NCI-H1930 (cell line): Measurements from ENCODE around the gene GRIA1.
"Not testable (repeated sequence)": the region's sequence is repeated elsewhere in the genome, so short reads cannot be mapped to it uniquely, and the experiment has no call there.

Experiments
- DNase-seq, 2 experiments: peaks; one replicate each; lab custom pipeline; 2025; lab: John Stamatoyannopoulos, UW

GRIA1 gene

DNA sequence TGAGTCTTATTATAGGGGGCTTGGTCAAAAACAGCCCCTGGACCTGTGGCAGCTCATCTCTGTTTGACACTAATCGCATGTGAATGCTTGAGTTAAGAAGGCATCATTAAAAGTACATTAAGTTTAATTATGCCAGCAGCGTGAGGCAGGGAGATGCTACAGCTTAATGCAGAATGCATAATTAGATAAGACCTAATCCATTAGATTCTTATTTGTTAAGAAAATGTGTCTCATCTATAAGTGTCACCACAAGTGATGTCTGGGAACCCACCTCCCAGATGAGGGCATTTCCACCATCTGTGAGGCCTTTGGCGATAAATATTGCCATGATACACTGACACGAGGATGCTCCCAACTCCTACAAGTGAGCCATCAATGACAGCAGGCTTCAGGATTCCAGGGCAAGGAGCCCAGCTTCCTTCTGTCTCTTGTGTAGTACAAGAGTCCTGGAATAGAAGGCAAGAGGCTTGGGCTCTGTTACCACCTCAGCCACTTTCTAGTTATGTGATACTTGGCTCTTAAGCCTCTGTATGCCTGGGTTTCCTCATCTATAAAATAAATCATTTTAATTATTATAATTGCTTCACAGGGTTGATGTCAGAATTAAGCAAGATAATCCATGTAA is 345.5 kb downstream of the GRIA1 start:
- no peak for DNase-seq

GRCh38 chr5:153849303-153850113 is 359.0 kb downstream of the GRIA1 start:
- DNase-seq, result not testable (repeated sequence)

DNA sequence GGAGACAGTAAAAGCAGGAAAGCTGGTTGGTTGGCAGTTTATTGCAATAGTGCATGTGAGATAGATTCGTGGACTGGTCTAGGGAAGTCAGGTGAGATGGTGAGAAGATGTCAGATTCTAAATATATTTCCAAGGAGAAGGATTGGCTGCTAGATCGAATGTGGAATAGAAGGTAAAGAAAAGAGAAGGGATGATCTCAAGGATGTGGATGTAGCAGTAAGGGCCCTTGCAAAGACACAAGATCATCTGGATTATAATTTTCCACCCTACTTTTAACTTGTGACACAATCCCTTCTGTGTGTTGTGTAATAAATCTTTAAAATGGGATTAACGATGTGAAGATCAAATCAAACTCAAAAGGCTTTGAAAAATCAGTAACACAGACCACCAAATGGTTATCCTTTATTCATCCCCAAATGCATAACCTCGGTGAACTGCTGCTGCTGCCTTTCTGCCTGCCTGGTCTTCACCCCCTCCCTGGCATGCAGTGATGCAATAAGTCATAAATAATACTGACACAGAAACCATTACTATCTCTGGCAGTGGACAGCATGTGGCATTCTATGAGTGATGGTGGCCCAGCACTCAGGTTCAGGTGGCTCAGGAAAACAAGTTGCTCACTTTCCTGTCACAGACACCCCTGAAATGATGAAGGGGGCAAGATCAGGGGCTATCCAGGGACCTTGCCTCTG is 369.9 kb downstream of the GRIA1 start:
- no peak for DNase-seq

- DNase-seq, result not testable (repeated sequence)
Measured at GRCh38 chr5:153862906-153863305, 372.4 kb downstream of the GRIA1 start.
